Amygdala (tissue), 56 donors: ENCODE measurements around the gene SLC6A2.
"Not testable (repeated sequence)": the region's sequence is repeated elsewhere in the genome, so short reads cannot be mapped to it uniquely, and the experiment has no call there.

Experiments
- DNase-seq, 56 donors: peaks; one replicate each; lab custom pipeline; 2025; lab: John Stamatoyannopoulos, UW

The SLC6A2 gene

GRCh38 chr16:55655897-55656681 is at the start of gene SLC6A2:
Gene SLC6A2, plus strand, starts transcription at chr16:55655988. Its CDS starts 707 bp downstream, at chr16:55656695.
- DNase-seq, result peak in 1 of 56 donors; percentile 26

- no peak for DNase-seq
These were observed 42.0 kb upstream of the SLC6A2 start for GRCh38 chr16:55613613-55614335.

GRCh38 chr16:55615071-55615470 is 40.7 kb upstream of the SLC6A2 start:
- no peak for DNase-seq

GRCh38 chr16:55615670-55616069 is 40.1 kb upstream of the SLC6A2 start:
- not testable (repeated sequence) for DNase-seq

GRCh38 chr16:55621771-55622170 is 34.0 kb upstream of the SLC6A2 start:
- no peak for DNase-seq

GRCh38 chr16:55622272-55622671 is 33.5 kb upstream of the SLC6A2 start:
- DNase-seq, result no peak

- no peak for DNase-seq
These were observed 32.7 kb upstream of the SLC6A2 start for GRCh38 chr16:55622930-55623561.

GRCh38 chr16:55623640-55624039 is 32.1 kb upstream of the SLC6A2 start:
- DNase-seq, result no peak

- no peak for DNase-seq
These were observed 31.1 kb upstream of the SLC6A2 start for GRCh38 chr16:55624696-55625095.

GRCh38 chr16:55625843-55626242 is 29.9 kb upstream of the SLC6A2 start:
- DNase-seq, result no peak

GRCh38 chr16:55628306-55628968 is 27.4 kb upstream of the SLC6A2 start:
- DNase-seq, result no peak

- DNase-seq, result no peak
These were observed 25.0 kb upstream of the SLC6A2 start for GRCh38 chr16:55630774-55631173.

GRCh38 chr16:55632259-55632658 is 23.5 kb upstream of the SLC6A2 start:
- no peak for DNase-seq

GRCh38 chr16:55634193-55634592 is 21.6 kb upstream of the SLC6A2 start:
- no peak for DNase-seq

- DNase-seq, result no peak
These were observed 17.5 kb upstream of the SLC6A2 start for GRCh38 chr16:55638256-55638655.

- DNase-seq, result no peak
These were observed 15.0 kb upstream of the SLC6A2 start for GRCh38 chr16:55640701-55641327.

- no peak for DNase-seq
These were observed 14.2 kb upstream of the SLC6A2 start for GRCh38 chr16:55641430-55642056.

- DNase-seq, result no peak
These were observed 13.2 kb upstream of the SLC6A2 start for GRCh38 chr16:55642611-55643010.

GRCh38 chr16:55643161-55643970 is 12.4 kb upstream of the SLC6A2 start:
- no peak for DNase-seq
